Mammary epithelial cell (primary cell): Measurements from ENCODE around the gene YWHAQ.

Experiments used
- EZH2 ChIP-seq: IDR thresholded peaks from 2 replicates; pipeline ENCODE4 v1.6.1; 2012; ENCODE audit warnings: low read length, inconsistent platforms, borderline replicate concordance
- TF ChIP-seq, protein P1 (sequence below), 2 donors: IDR thresholded peaks in 1 of 2; conservative IDR thresholded peaks in 1 of 2; 2 replicates each; pipeline ENCODE4 v1.5.1; 2011 to 2012; ENCODE audit warnings: inconsistent platforms in 2 of 2, low read length in 2 of 2, mild to moderate bottlenecking in 2 of 2, control low read depth in 1 of 2, low read depth in 1 of 2; ENCODE audit not compliant: insufficient read depth in 1 of 2; ENCODE audit errors: extremely low read depth in 1 of 2

DNA sequence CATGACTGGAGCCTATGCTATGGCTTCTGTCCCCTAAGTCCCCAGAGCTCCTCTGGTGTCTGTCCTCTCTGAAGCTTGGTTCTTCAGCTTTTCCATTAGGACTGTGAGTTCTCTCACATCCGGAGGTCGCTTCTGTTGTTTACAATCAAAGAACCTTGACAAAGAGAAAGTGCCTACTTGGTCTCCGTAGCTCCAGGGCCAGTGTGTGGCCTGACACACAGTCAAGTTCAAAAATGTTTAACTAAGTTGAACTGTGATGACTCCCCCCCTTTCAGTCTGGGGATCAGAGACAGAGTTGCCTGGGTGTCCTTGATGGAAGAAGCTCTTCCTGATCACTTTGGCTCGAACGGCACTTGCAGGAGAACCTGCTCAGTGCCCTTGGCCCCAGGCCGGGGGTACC is 26.3 kb upstream of the YWHAQ start:
- TF ChIP-seq, protein P1, sequence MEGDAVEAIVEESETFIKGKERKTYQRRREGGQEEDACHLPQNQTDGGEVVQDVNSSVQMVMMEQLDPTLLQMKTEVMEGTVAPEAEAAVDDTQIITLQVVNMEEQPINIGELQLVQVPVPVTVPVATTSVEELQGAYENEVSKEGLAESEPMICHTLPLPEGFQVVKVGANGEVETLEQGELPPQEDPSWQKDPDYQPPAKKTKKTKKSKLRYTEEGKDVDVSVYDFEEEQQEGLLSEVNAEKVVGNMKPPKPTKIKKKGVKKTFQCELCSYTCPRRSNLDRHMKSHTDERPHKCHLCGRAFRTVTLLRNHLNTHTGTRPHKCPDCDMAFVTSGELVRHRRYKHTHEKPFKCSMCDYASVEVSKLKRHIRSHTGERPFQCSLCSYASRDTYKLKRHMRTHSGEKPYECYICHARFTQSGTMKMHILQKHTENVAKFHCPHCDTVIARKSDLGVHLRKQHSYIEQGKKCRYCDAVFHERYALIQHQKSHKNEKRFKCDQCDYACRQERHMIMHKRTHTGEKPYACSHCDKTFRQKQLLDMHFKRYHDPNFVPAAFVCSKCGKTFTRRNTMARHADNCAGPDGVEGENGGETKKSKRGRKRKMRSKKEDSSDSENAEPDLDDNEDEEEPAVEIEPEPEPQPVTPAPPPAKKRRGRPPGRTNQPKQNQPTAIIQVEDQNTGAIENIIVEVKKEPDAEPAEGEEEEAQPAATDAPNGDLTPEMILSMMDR (conservative IDR thresholded peaks at IDR 0.05 in 1 of 2, IDR thresholded peaks at IDR 0.05 in 1 of 2; ENCODE audit: extremely low read depth in 1 of 2, insufficient read depth in 1 of 2, low read depth in 1 of 2, low read length in 2 of 2), result no peak
- no peak for TF ChIP-seq EZH2
